MV-4-11 (cell line): ENCODE measurements around the gene SIRT7.
A peak's percentile ranks its signal among the peaks of the same experiment; 100 is the strongest.

Source experiments
- DNase-seq: peaks from one replicate; lab custom pipeline; 2025; lab: John Stamatoyannopoulos, UW

SIRT7 gene

DNA sequence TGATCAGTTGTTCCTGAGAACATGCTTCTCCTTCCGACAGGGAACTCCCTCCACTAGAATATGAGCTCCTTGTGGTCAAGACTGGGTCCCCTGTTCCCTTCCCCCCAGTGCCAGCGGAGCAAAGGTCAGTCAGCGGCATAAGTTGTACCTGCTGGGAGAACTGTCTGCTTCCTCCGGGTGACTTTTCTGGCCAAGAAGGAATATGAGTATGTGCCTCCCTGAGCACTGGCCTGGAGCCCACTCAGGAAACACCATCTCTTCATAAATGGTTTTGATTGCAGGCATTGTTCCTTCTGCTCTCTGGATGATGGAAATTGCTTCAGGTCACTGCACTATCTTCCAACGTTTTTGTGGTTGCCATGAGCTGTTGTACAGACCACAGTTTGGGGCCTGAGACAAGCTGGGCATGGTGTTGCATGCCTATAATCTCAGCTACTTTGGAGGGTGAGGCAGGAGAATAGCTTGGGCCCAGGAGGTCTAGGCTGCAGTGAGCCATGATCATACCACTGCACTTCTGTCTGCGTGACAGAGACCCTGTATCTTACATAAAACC lies 54.8 kb downstream of the SIRT7 start:
- DNase-seq = peak; percentile 38
